PC-3 (cell line): Measurements from ENCODE around the gene RPL36. TPM values are rescaled to one million over a fixed set of nuclear protein-coding genes. Genes with fewer than 3 reads are reported as not detected.
A peak's percentile ranks its signal among the peaks of the same experiment; 100 is the strongest.

ENCODE experiments used
- ATAC-seq: fragments of 200-7000 bp; cut with Tn5 transposase; 2 replicates; pipeline ENCODE4 v1.9.1; 2020; ENCODE audit warnings: mild to moderate bottlenecking, moderate library complexity
- BruUV-seq: library from RNA; stranded (reverse); fragments of 400-500 nt; replicated peaks from 2 replicates; lab custom pipeline; 2021; lab: Mats Ljungman, UMichigan
- CTCF ChIA-PET: fragments of 300-600 bp; sonication (Branson Sonifier 250); formaldehyde crosslinking; loops from one replicate; lab custom pipeline; 2022; ENCODE audit warnings: antibody characterized with exemption; lab: Charles Lee
- POLR2A ChIA-PET: fragments of 300-600 bp; sonication (Branson Sonifier 250); formaldehyde crosslinking; loops from one replicate; lab custom pipeline; 2022; ENCODE audit warnings: antibody characterized with exemption; ENCODE audit not compliant: unreplicated experiment; lab: Charles Lee
- DNase-seq: peaks from one replicate; pipeline ENCODE4 v3.0.0-alpha.2; 2015
- H2AFZ ChIP-seq: fragments of 300-600 bp; sonication (generic); 2 replicates; pipeline ENCODE4 v1.6.0; 2016; ENCODE audit warnings: antibody characterized with exemption, low read length
- H3F3A ChIP-seq: fragments of 300-600 bp; sonication (generic); one replicate; pipeline ENCODE4 v1.6.0; 2017; ENCODE audit warnings: antibody characterized with exemption, low read length, control low read depth, mild to moderate bottlenecking; ENCODE audit not compliant: unreplicated experiment
- H3K27ac ChIP-seq: fragments of 300-600 bp; sonication (generic); 2 replicates; pipeline ENCODE4 v1.5.1; 2016; ENCODE audit warnings: mild to moderate bottlenecking, low read length
- H3K27me3 ChIP-seq: fragments of 300-600 bp; sonication (generic); 2 replicates; pipeline ENCODE4 v1.6.1; 2016; ENCODE audit warnings: low read length, mixed read lengths
- H3K36me3 ChIP-seq: fragments of 300-600 bp; sonication (generic); 2 replicates; pipeline ENCODE4 v1.6.1; 2016; ENCODE audit warnings: low read depth, mixed run types, low read length, mixed read lengths
- H3K4me1 ChIP-seq: fragments of 300-600 bp; sonication (generic); 2 replicates; pipeline ENCODE4 v1.5.1; 2016; ENCODE audit warnings: low read length; ENCODE audit not compliant: insufficient read depth
- H3K4me2 ChIP-seq: fragments of 300-600 bp; sonication (generic); 2 replicates; pipeline ENCODE4 v1.6.0; 2016; ENCODE audit warnings: low read length
- H3K4me3 ChIP-seq: fragments of 300-600 bp; sonication (generic); 2 replicates; pipeline ENCODE4 v1.5.1; 2016; ENCODE audit warnings: mild to moderate bottlenecking, low read length, mixed read lengths
- H3K79me2 ChIP-seq: fragments of 300-600 bp; sonication (generic); 2 replicates; pipeline ENCODE4 v1.6.1; 2017; ENCODE audit warnings: low read length, mixed read lengths
- H3K9ac ChIP-seq: fragments of 300-600 bp; sonication (generic); 2 replicates; pipeline ENCODE4 v1.6.0; 2016; ENCODE audit warnings: mild to moderate bottlenecking, low read length
- H3K9me2 ChIP-seq: fragments of 300-600 bp; sonication (generic); replicated peaks from 2 replicates; pipeline ENCODE4 v1.6.1; 2016; ENCODE audit warnings: mixed run types, low read length, mixed read lengths
- H3K9me3 ChIP-seq: fragments of 300-600 bp; sonication (generic); 2 replicates; pipeline ENCODE4 v1.6.1; 2016; ENCODE audit warnings: low read length, mixed read lengths
- H4K20me1 ChIP-seq: fragments of 300-600 bp; sonication (generic); 2 replicates; pipeline ENCODE4 v1.6.1; 2016; ENCODE audit warnings: low read length, mixed read lengths
- CTCF ChIP-seq: fragments of 300-600 bp; sonication (generic); conservative IDR thresholded peaks from 2 replicates; pipeline ENCODE4 v1.5.1; 2017; ENCODE audit warnings: antibody characterized with exemption, low read depth, mild to moderate bottlenecking, low read length
- EZH2 ChIP-seq: fragments of 300-600 bp; sonication (generic); IDR thresholded peaks from one replicate; pipeline ENCODE4 v1.6.1; 2017; ENCODE audit warnings: antibody characterized with exemption, mild to moderate bottlenecking, low read length; ENCODE audit not compliant: unreplicated experiment
- EZH2phosphoT487 ChIP-seq: fragments of 300-600 bp; sonication (generic); IDR thresholded peaks from 2 replicates; pipeline ENCODE4 v1.6.1; 2018; ENCODE audit warnings: mild to moderate bottlenecking, antibody characterized with exemption, low read length, borderline replicate concordance
- intact Hi-C: fragments of 100-400 bp; cut with micrococcal nuclease; formaldehyde crosslinking; loops from 2 replicates; pipeline ENCODE4 v1.9.0; 2023
- total RNA-seq: library from RNA; depleted of rRNA; stranded (reverse); fragments of >200 nt; gene quantifications from 2 replicates; pipeline ENCODE4 v1.2.3, GENCODE V29; 2014

RPL36 gene
- total RNA-seq, 1 experiment from 2014 or later, result 2,470 TPM

DNA sequence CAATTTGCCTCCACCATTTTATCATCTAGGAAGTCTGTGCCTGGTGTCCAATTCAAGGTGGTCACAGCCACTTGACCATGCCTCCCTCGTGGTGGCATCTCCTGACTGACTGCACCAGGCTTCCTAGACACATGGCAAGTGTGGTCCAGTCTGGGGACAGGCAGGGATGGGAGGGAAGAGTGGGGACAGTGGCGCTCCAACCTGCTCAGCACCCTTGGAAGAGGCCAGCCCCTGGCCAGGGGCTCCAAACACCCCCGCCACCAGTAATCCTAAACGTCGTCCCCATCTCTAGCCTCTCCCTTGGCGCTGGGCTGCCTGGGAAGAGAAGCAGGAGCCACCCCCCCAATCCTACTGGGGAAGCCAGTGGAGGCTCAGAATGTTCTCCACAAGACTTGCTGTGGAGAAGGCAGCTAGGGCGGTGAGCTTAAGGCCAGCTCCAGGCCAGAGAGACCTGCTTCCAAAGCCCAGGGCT is 2.7 kb downstream of the RPL36 start:
- POLR2A ChIA-PET, result no interaction called here

DNA sequence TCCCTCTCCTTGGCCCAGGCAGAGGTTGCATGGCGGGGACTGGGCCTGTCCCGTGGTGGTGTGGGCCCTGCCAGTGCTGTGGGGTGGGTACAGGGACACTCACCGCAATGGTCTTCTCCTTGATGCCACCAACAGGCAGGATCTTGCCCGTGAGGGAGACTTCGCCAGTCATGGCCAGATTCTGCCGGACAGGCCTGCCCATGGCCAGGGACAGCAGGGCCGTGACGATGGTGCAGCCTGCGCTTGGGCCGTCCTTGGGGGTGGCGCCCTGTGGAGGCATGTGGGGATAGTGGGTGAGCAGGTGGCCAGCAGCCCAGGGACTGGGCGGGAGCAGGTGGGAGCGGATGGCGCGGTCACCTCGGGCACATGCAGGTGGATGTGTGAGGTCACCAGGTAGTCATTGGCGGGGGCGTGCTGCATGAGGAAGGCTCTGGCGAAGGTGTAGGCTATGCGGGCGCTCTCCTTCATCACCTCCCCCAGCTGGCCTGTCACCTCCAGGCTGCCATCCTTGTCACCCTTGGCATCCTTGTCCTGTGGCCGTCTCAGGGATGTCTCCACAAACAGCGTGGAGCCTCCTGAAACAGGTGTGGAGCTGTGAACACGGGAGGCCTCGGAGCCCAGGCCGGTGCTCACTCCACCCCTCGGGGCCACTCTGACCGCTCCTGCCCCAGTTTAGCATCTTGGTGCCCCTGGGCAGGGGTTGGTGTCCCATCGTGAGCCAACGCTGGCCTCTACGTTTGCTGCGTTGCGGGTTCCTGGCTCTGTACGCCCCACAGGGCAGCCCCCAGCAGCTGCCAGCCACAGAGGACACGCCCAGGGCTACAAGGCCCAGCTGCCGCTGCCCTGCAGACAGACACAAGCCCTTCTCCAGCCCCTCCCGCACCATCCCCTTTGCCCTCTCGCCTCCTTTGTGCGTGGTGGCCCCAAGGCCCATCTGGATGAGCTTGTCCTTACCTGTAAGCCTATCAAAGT is 3.4 kb downstream of the RPL36 start:
- Histone ChIP-seq H3K79me2 (peaks cover 53% of the 10 kb centered on the region), H3K4me3 (no peak overlapping the region), H3K27ac (no peak overlapping the region), H3K9me2 (no peaks in the 10 kb centered on the region), H3K4me2 (no peak overlapping the region), H3K4me1 (peaks cover 7% of the 10 kb centered on the region), H3F3A (peaks cover 14% of the 10 kb centered on the region), H3K27me3 (no peaks in the 10 kb centered on the region), H3K9ac (no peak overlapping the region), H2AFZ (no peak overlapping the region), H3K9me3 (no peaks in the 10 kb centered on the region), H4K20me1 (peaks cover 59% of the 10 kb centered on the region), H3K36me3 (peaks cover 57% of the 10 kb centered on the region)
- ChIA-PET CTCF (no interaction called here), POLR2A (no interaction called here)
- BruUV-seq, result no TSS peak
- DNase-seq (no peak), ATAC-seq (no peak)
- intact Hi-C loops, result no loop called here
- TF ChIP-seq CTCF, result no peak
- TF ChIP-seq EZH2phosphoT487, result no peak
- no peak for TF ChIP-seq EZH2

More for the DNA sequence above, 2.7 kb downstream of the RPL36 start:
- H3K4me2 ChIP-seq, result peak overlapping the region; percentile 95
- H3F3A ChIP-seq, result peaks cover 14% of the 10 kb centered on the region
- H3K27ac ChIP-seq, result no peak overlapping the region
- CTCF ChIA-PET, result no interaction called here
- TF ChIP-seq EZH2phosphoT487 (no peak), CTCF (no peak), EZH2 (no peak)
- H3K27me3 ChIP-seq, result no peaks in the 10 kb centered on the region
- H4K20me1 ChIP-seq, result peaks cover 59% of the 10 kb centered on the region
- peaks cover 53% of the 10 kb centered on the region for H3K79me2 ChIP-seq
- H3K9ac ChIP-seq, result no peak overlapping the region
- ATAC-seq (no peak), DNase-seq (no peak)
- H3K9me2 ChIP-seq, result no peaks in the 10 kb centered on the region
- H3K4me1 ChIP-seq, result peaks cover 7% of the 10 kb centered on the region
- H2AFZ ChIP-seq, result no peak overlapping the region
- no peaks in the 10 kb centered on the region for H3K9me3 ChIP-seq
- TSS peak; percentile 3 for BruUV-seq
- H3K4me3 ChIP-seq, result peak overlapping the region; percentile 97; the same call in 1 of the 2 replicates
- intact Hi-C loops, result no loop called here
- H3K36me3 ChIP-seq, result peaks cover 54% of the 10 kb centered on the region
